Duodenal mucosa (tissue), 2 donors: ENCODE data around the gene GSTM5.
A peak's percentile ranks its signal among the peaks of the same experiment; 100 is the strongest.
"Not testable (repeated sequence)": the region's sequence is repeated elsewhere in the genome, so short reads cannot be mapped to it uniquely, and the experiment has no call there.

Experiments
- H3K27ac ChIP-seq: one replicate; pipeline ENCODE4 v1.7.0; 2013; ENCODE audit warnings: low read depth, low read length
- H3K27me3 ChIP-seq, 2 donors: one replicate each; pipeline ENCODE4 v1.7.0; 2013; ENCODE audit warnings: low read length in 2 of 2, control low read depth in 1 of 2; ENCODE audit not compliant: insufficient read depth in 2 of 2, control insufficient read depth in 1 of 2
- H3K36me3 ChIP-seq, 2 donors: one replicate each; pipeline ENCODE4 v1.7.0; 2013; ENCODE audit warnings: low read length in 2 of 2, control low read depth in 1 of 2; ENCODE audit not compliant: insufficient read depth in 2 of 2, control insufficient read depth in 1 of 2
- H3K4me1 ChIP-seq, 2 donors: one replicate each; pipeline ENCODE4 v1.7.0; 2013; ENCODE audit warnings: low read length in 2 of 2, control low read depth in 1 of 2; ENCODE audit not compliant: insufficient read depth in 2 of 2, control insufficient read depth in 1 of 2
- H3K4me3 ChIP-seq, 2 donors: one replicate each; pipeline ENCODE4 v1.7.0; 2013; ENCODE audit warnings: low read length in 2 of 2, low read depth in 1 of 2
- H3K9ac ChIP-seq, 2 donors: one replicate each; pipeline ENCODE4 v1.7.0; 2013; ENCODE audit warnings: low read length in 2 of 2, low read depth in 1 of 2
- H3K9me3 ChIP-seq, 2 donors: one replicate each; pipeline ENCODE4 v1.7.0; 2013; ENCODE audit warnings: low read length in 2 of 2, control low read depth in 1 of 2; ENCODE audit not compliant: control insufficient read depth in 1 of 2

The GSTM5 gene

GRCh38 chr1:109695138-109695537, 16.9 kb upstream of the GSTM5 start:
- H3K36me3 ChIP-seq, H3K4me3 ChIP-seq, H3K4me1 ChIP-seq, H3K9ac ChIP-seq, H3K27ac ChIP-seq, H3K9me3 ChIP-seq, H3K27me3 ChIP-seq: not testable (repeated sequence)

- Histone ChIP-seq H3K4me1 (no peaks in the 10 kb centered on the region), H3K27me3 (no peaks in the 10 kb centered on the region), H3K36me3 (no peaks in the 10 kb centered on the region), H3K4me3 (no peak overlapping the region), H3K9me3 (no peaks in the 10 kb centered on the region), H3K27ac (no peak overlapping the region), H3K9ac (no peak overlapping the region)
These were observed 15.0 kb upstream of the GSTM5 start for GRCh38 chr1:109697066-109697465.

- not testable (repeated sequence) for H3K36me3 ChIP-seq, H3K27me3 ChIP-seq, H3K4me1 ChIP-seq, H3K27ac ChIP-seq, H3K4me3 ChIP-seq, H3K9me3 ChIP-seq, H3K9ac ChIP-seq
These were observed 14.2 kb upstream of the GSTM5 start for GRCh38 chr1:109697861-109698260.

GRCh38 chr1:109702940-109703339, 9.1 kb upstream of the GSTM5 start:
- not testable (repeated sequence) for H3K27me3 ChIP-seq, H3K4me1 ChIP-seq, H3K36me3 ChIP-seq, H3K27ac ChIP-seq, H3K4me3 ChIP-seq, H3K9me3 ChIP-seq, H3K9ac ChIP-seq

- Histone ChIP-seq H3K27ac (no peak overlapping the region), H3K4me1 (no peaks in the 10 kb centered on the region), H3K4me3 (no peak overlapping the region), H3K27me3 (no peaks in the 10 kb centered on the region), H3K36me3 (no peaks in the 10 kb centered on the region), H3K9me3 (peaks cover 4 to 5% of the 10 kb centered on the region in 2 donors), H3K9ac (no peak overlapping the region)
These were observed 7.9 kb upstream of the GSTM5 start for GRCh38 chr1:109704173-109704572.

- H3K27ac ChIP-seq = no peak overlapping the region
- no peak overlapping the region for H3K4me3 ChIP-seq
- peaks cover 4 to 6% of the 10 kb centered on the region in 2 donors for H3K9me3 ChIP-seq
- no peaks in the 10 kb centered on the region for H3K4me1 ChIP-seq
- H3K9ac ChIP-seq = no peak overlapping the region
- H3K27me3 ChIP-seq = no peaks in the 10 kb centered on the region
- no peaks in the 10 kb centered on the region for H3K36me3 ChIP-seq
These were observed 6.6 kb upstream of the GSTM5 start for GRCh38 chr1:109705411-109705810.

- not testable (repeated sequence) for H3K27ac ChIP-seq, H3K27me3 ChIP-seq, H3K4me1 ChIP-seq, H3K36me3 ChIP-seq, H3K9ac ChIP-seq, H3K4me3 ChIP-seq, H3K9me3 ChIP-seq
These were observed 3.1 kb upstream of the GSTM5 start for GRCh38 chr1:109708949-109709348.

GRCh38 chr1:109709822-109710221, 2.2 kb upstream of the GSTM5 start:
- not testable (repeated sequence) for H3K9me3 ChIP-seq, H3K9ac ChIP-seq, H3K4me3 ChIP-seq, H3K4me1 ChIP-seq, H3K27me3 ChIP-seq, H3K27ac ChIP-seq, H3K36me3 ChIP-seq

- Histone ChIP-seq H3K36me3 (no peaks in the 10 kb centered on the region), H3K4me3 (peak overlapping the region; percentile 8 to 28), H3K27ac (no peak overlapping the region), H3K9ac (no peak overlapping the region), H3K27me3 (no peaks in the 10 kb centered on the region), H3K4me1 (no peaks in the 10 kb centered on the region), H3K9me3 (peaks cover 4 to 6% of the 10 kb centered on the region in 2 donors)
These were observed 342 bp downstream of the GSTM5 start for GRCh38 chr1:109712321-109712864.

- Histone ChIP-seq H3K4me1 (no peaks in the 10 kb centered on the region), H3K27ac (no peak overlapping the region), H3K9me3 (peaks cover 0 to 6% of the 10 kb centered on the region in 2 donors), H3K9ac (no peak overlapping the region), H3K36me3 (no peaks in the 10 kb centered on the region), H3K4me3 (no peak overlapping the region), H3K27me3 (no peaks in the 10 kb centered on the region)
These were observed 1.6 kb downstream of the GSTM5 start for GRCh38 chr1:109713636-109714035.
